ENCODE results near the gene GABBR1. TPM values are rescaled to one million over a fixed set of nuclear protein-coding genes. Genes with fewer than 3 reads are reported as not detected.

Gene GABBR1
- polyA plus RNA-seq, 1 donor (not counting 4 experiments of a cell fraction or from before 2014, with no cell fraction given): 18.9 TPM

GRCh38 chr6:29631860-29632731 is 887 bp downstream of the GABBR1 start:
- Histone ChIP-seq H3K9ac (ENCODE audit: control insufficient read depth, extremely low read depth, insufficient read depth, low read length) (peak overlapping the region; percentile 56), H4K20me1 (ENCODE audit: control insufficient read depth, extremely low read depth, insufficient read depth, low read length) (no peaks in the 10 kb centered on the region), H3K9me1 (ENCODE audit: control insufficient read depth, extremely low read depth, insufficient read depth, low read length) (no peaks in the 10 kb centered on the region), H2AFZ (ENCODE audit: control insufficient read depth, low read length) (peak overlapping the region; percentile 37), H3K27me3 (ENCODE audit: control insufficient read depth, extremely low read depth, insufficient read depth, low read length) (no peaks in the 10 kb centered on the region), H3K27ac (ENCODE audit: control insufficient read depth, insufficient read depth, low read length) (no peak overlapping the region), H3K4me3 (ENCODE audit: control insufficient read depth in 2 of 3, extremely low read depth in 1 of 3, insufficient read depth in 2 of 3, low read depth in 1 of 3, low read length in 3 of 3) (peak overlapping the region; percentile 57 to 83 (median 69)), H3K9me3 (ENCODE audit: control insufficient read depth, low read depth, low read length) (no peaks in the 10 kb centered on the region), H3K4me2 (ENCODE audit: control insufficient read depth, extremely low read depth, insufficient read depth, low read depth, low read length) (peak overlapping the region; percentile 85), H3K79me2 (ENCODE audit: control insufficient read depth, insufficient read depth, low read length) (peaks cover 4% of the 10 kb centered on the region), H3K36me3 (ENCODE audit: control insufficient read depth in 2 of 2, extremely low read depth in 1 of 2, insufficient read depth in 2 of 2, low read length in 2 of 2) (peaks cover 0 to 2% of the 10 kb centered on the region in 2 experiments), H3K4me1 (ENCODE audit: control insufficient read depth, extremely low read depth, insufficient read depth, low read length) (peaks cover 20% of the 10 kb centered on the region)
- dilution Hi-C loops (cut with MboI; ENCODE audit: extremely low pct_ligation_motif_present, low sequenced_read_pairs): no loop called here
- no peak for TF ChIP-seq EZH2 (IDR thresholded peaks at IDR 0.05; ENCODE audit: low read length)
- no peak for TF ChIP-seq CTCF (optimal IDR thresholded peaks at IDR 0.05 in 1 of 3, IDR thresholded peaks at IDR 0.05 in 1 of 3, conservative IDR thresholded peaks at IDR 0.05 in 1 of 3; ENCODE audit: extremely low read depth in 1 of 3, insufficient read depth in 2 of 3, low read length in 3 of 3)
- DNase-seq (ENCODE audit: low read depth, low spot score): no peak
- FAIRE-seq: no peak

GRCh38 chr6:29631209-29631810 is 1.7 kb downstream of the GABBR1 start:
- Histone ChIP-seq H3K4me3 (ENCODE audit: control insufficient read depth in 2 of 3, extremely low read depth in 1 of 3, insufficient read depth in 2 of 3, low read depth in 1 of 3, low read length in 3 of 3) (no peak overlapping the region), H3K4me2 (ENCODE audit: control insufficient read depth, extremely low read depth, insufficient read depth, low read depth, low read length) (no peak overlapping the region), H3K27me3 (ENCODE audit: control insufficient read depth, extremely low read depth, insufficient read depth, low read length) (no peaks in the 10 kb centered on the region), H4K20me1 (ENCODE audit: control insufficient read depth, extremely low read depth, insufficient read depth, low read length) (no peaks in the 10 kb centered on the region), H3K27ac (ENCODE audit: control insufficient read depth, insufficient read depth, low read length) (no peak overlapping the region), H3K79me2 (ENCODE audit: control insufficient read depth, insufficient read depth, low read length) (peaks cover 4% of the 10 kb centered on the region), H3K9me3 (ENCODE audit: control insufficient read depth, low read depth, low read length) (no peaks in the 10 kb centered on the region), H3K9ac (ENCODE audit: control insufficient read depth, extremely low read depth, insufficient read depth, low read length) (no peak overlapping the region), H3K36me3 (ENCODE audit: control insufficient read depth in 2 of 2, extremely low read depth in 1 of 2, insufficient read depth in 2 of 2, low read length in 2 of 2) (peaks cover 0 to 2% of the 10 kb centered on the region in 2 experiments), H2AFZ (ENCODE audit: control insufficient read depth, low read length) (no peak overlapping the region), H3K9me1 (ENCODE audit: control insufficient read depth, extremely low read depth, insufficient read depth, low read length) (no peaks in the 10 kb centered on the region), H3K4me1 (ENCODE audit: control insufficient read depth, extremely low read depth, insufficient read depth, low read length) (peaks cover 20% of the 10 kb centered on the region)
- dilution Hi-C loops (cut with MboI; ENCODE audit: extremely low pct_ligation_motif_present, low sequenced_read_pairs): no loop called here
- DNase-seq (ENCODE audit: low read depth, low spot score) (no peak), FAIRE-seq (no peak)
- TF ChIP-seq CTCF (optimal IDR thresholded peaks at IDR 0.05 in 1 of 3, IDR thresholded peaks at IDR 0.05 in 1 of 3, conservative IDR thresholded peaks at IDR 0.05 in 1 of 3; ENCODE audit: extremely low read depth in 1 of 3, insufficient read depth in 2 of 3, low read length in 3 of 3) (no peak), EZH2 (IDR thresholded peaks at IDR 0.05; ENCODE audit: low read length) (no peak)

Data from keratinocyte (primary cell).